K562 (cell line): ENCODE results near the gene HRNR.

Experiments
- ARID3A ChIP-seq: IDR thresholded peaks from 2 replicates; pipeline ENCODE4 v1.6.1; 2012; ENCODE audit warnings: low read depth, low read length, improper control_type of control experiment, borderline replicate concordance
- ARNT ChIP-seq, 2 experiments: fragments of 450-650 bp; IDR thresholded peaks; 2 replicates each; pipeline ENCODE4 v1.6.1; 2016; ENCODE audit warnings: mild to moderate bottlenecking in 1 of 2
- EGR1 ChIP-seq: fragments of 450-650 bp; conservative IDR thresholded peaks from 2 replicates; pipeline ENCODE4 v1.6.1; 2017; ENCODE audit warnings: mild to moderate bottlenecking
- EP300 ChIP-seq: IDR thresholded peaks from 2 replicates; pipeline ENCODE4 v1.6.1; 2012; ENCODE audit warnings: low read length, improper control_type of control experiment
- FOXA1 ChIP-seq: fragments of 450-650 bp; IDR thresholded peaks from 2 replicates; pipeline ENCODE4 v1.6.1; 2016; ENCODE audit warnings: mild to moderate bottlenecking, borderline replicate concordance
- FOXK1 ChIP-seq: sonication (generic); formaldehyde crosslinking; IDR thresholded peaks from 2 replicates; pipeline ENCODE4 v1.8.0; 2022; ENCODE audit warnings: missing genetic modification reagents, mild to moderate bottlenecking, borderline replicate concordance
- MEIS2 ChIP-seq: fragments of 450-650 bp; IDR thresholded peaks from 2 replicates; pipeline ENCODE4 v1.6.1; 2014; ENCODE audit warnings: mild to moderate bottlenecking; ENCODE audit not compliant: partially characterized antibody
- MLLT1 ChIP-seq, 2 experiments: fragments of 450-650 bp; IDR thresholded peaks; 2 replicates each; pipeline ENCODE4 v1.6.1; 2016
- PHF8 ChIP-seq: fragments of 200-600 bp; sonication (generic); IDR thresholded peaks from 2 replicates; pipeline ENCODE4 v1.6.1; 2012; ENCODE audit warnings: mixed run types, mild to moderate bottlenecking, inconsistent platforms, low read length, moderate library complexity, borderline replicate concordance
- POLR2A ChIP-seq: fragments of 450-650 bp; conservative IDR thresholded peaks from 2 replicates; pipeline ENCODE4 v1.6.1; 2016
- ZBTB26 ChIP-seq: fragments of 450-650 bp; formaldehyde crosslinking; IDR thresholded peaks from 2 replicates; pipeline ENCODE4 v1.4.0; 2022; ENCODE audit warnings: missing genetic modification characterization
- TF ChIP-seq, protein P1 (sequence below), 3 experiments: IDR thresholded peaks in 2 of 3; conservative IDR thresholded peaks in 1 of 3; 2 replicates each; pipeline ENCODE4 v1.5.1; 2011 to 2012; ENCODE audit warnings: low read length in 3 of 3, mild to moderate bottlenecking in 3 of 3, control low read depth in 2 of 3, improper control_type of control experiment in 1 of 3, inconsistent platforms in 1 of 3, low read depth in 1 of 3, mixed read lengths in 1 of 3, moderate library complexity in 1 of 3; ENCODE audit not compliant: insufficient read depth in 2 of 3

GRCh38 chr1:152244576-152245273, 20.7 kb upstream of the HRNR start:
- no peak for TF ChIP-seq EGR1
- no peak for TF ChIP-seq ARID3A
- no peak for TF ChIP-seq MEIS2
- no peak for TF ChIP-seq POLR2A
- no peak for TF ChIP-seq ARNT (IDR thresholded peaks at IDR 0.05)
- no peak for TF ChIP-seq PHF8
- no peak for TF ChIP-seq FOXK1
- TF ChIP-seq, protein P1, sequence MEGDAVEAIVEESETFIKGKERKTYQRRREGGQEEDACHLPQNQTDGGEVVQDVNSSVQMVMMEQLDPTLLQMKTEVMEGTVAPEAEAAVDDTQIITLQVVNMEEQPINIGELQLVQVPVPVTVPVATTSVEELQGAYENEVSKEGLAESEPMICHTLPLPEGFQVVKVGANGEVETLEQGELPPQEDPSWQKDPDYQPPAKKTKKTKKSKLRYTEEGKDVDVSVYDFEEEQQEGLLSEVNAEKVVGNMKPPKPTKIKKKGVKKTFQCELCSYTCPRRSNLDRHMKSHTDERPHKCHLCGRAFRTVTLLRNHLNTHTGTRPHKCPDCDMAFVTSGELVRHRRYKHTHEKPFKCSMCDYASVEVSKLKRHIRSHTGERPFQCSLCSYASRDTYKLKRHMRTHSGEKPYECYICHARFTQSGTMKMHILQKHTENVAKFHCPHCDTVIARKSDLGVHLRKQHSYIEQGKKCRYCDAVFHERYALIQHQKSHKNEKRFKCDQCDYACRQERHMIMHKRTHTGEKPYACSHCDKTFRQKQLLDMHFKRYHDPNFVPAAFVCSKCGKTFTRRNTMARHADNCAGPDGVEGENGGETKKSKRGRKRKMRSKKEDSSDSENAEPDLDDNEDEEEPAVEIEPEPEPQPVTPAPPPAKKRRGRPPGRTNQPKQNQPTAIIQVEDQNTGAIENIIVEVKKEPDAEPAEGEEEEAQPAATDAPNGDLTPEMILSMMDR (IDR thresholded peaks at IDR 0.05 in 2 of 3, conservative IDR thresholded peaks at IDR 0.05 in 1 of 3; ENCODE audit: insufficient read depth in 2 of 3, low read depth in 1 of 3, low read length in 3 of 3) = no peak
- TF ChIP-seq MLLT1 (IDR thresholded peaks at IDR 0.05) = no peak
- TF ChIP-seq ZBTB26 = no peak
- no peak for TF ChIP-seq FOXA1
- TF ChIP-seq EP300 = no peak
